PC-3 (cell line): ENCODE data around the gene PFN3. TPM values are rescaled to one million over a fixed set of nuclear protein-coding genes. Genes with fewer than 3 reads are reported as not detected.
"Not testable (repeated sequence)": the region's sequence is repeated elsewhere in the genome, so short reads cannot be mapped to it uniquely, and the experiment has no call there.

Source experiments
- ATAC-seq: fragments of 200-7000 bp; cut with Tn5 transposase; 2 replicates; pipeline ENCODE4 v1.9.1; 2020; ENCODE audit warnings: mild to moderate bottlenecking, moderate library complexity
- BruUV-seq: library from RNA; stranded (reverse); fragments of 400-500 nt; replicated peaks from 2 replicates; lab custom pipeline; 2021; lab: Mats Ljungman, UMichigan
- CTCF ChIA-PET: fragments of 300-600 bp; sonication (Branson Sonifier 250); formaldehyde crosslinking; loops from one replicate; lab custom pipeline; 2022; ENCODE audit warnings: antibody characterized with exemption; lab: Charles Lee
- POLR2A ChIA-PET: fragments of 300-600 bp; sonication (Branson Sonifier 250); formaldehyde crosslinking; loops from one replicate; lab custom pipeline; 2022; ENCODE audit warnings: antibody characterized with exemption; ENCODE audit not compliant: unreplicated experiment; lab: Charles Lee
- DNase-seq: peaks from one replicate; pipeline ENCODE4 v3.0.0-alpha.2; 2015
- H2AFZ ChIP-seq: fragments of 300-600 bp; sonication (generic); 2 replicates; pipeline ENCODE4 v1.6.0; 2016; ENCODE audit warnings: antibody characterized with exemption, low read length
- H3F3A ChIP-seq: fragments of 300-600 bp; sonication (generic); one replicate; pipeline ENCODE4 v1.6.0; 2017; ENCODE audit warnings: antibody characterized with exemption, low read length, control low read depth, mild to moderate bottlenecking; ENCODE audit not compliant: unreplicated experiment
- H3K27ac ChIP-seq: fragments of 300-600 bp; sonication (generic); 2 replicates; pipeline ENCODE4 v1.5.1; 2016; ENCODE audit warnings: mild to moderate bottlenecking, low read length
- H3K27me3 ChIP-seq: fragments of 300-600 bp; sonication (generic); 2 replicates; pipeline ENCODE4 v1.6.1; 2016; ENCODE audit warnings: low read length, mixed read lengths
- H3K36me3 ChIP-seq: fragments of 300-600 bp; sonication (generic); 2 replicates; pipeline ENCODE4 v1.6.1; 2016; ENCODE audit warnings: low read depth, mixed run types, low read length, mixed read lengths
- H3K4me1 ChIP-seq: fragments of 300-600 bp; sonication (generic); 2 replicates; pipeline ENCODE4 v1.5.1; 2016; ENCODE audit warnings: low read length; ENCODE audit not compliant: insufficient read depth
- H3K4me2 ChIP-seq: fragments of 300-600 bp; sonication (generic); 2 replicates; pipeline ENCODE4 v1.6.0; 2016; ENCODE audit warnings: low read length
- H3K4me3 ChIP-seq: fragments of 300-600 bp; sonication (generic); 2 replicates; pipeline ENCODE4 v1.5.1; 2016; ENCODE audit warnings: mild to moderate bottlenecking, low read length, mixed read lengths
- H3K79me2 ChIP-seq: fragments of 300-600 bp; sonication (generic); 2 replicates; pipeline ENCODE4 v1.6.1; 2017; ENCODE audit warnings: low read length, mixed read lengths
- H3K9ac ChIP-seq: fragments of 300-600 bp; sonication (generic); 2 replicates; pipeline ENCODE4 v1.6.0; 2016; ENCODE audit warnings: mild to moderate bottlenecking, low read length
- H3K9me2 ChIP-seq: fragments of 300-600 bp; sonication (generic); replicated peaks from 2 replicates; pipeline ENCODE4 v1.6.1; 2016; ENCODE audit warnings: mixed run types, low read length, mixed read lengths
- H3K9me3 ChIP-seq: fragments of 300-600 bp; sonication (generic); 2 replicates; pipeline ENCODE4 v1.6.1; 2016; ENCODE audit warnings: low read length, mixed read lengths
- H4K20me1 ChIP-seq: fragments of 300-600 bp; sonication (generic); 2 replicates; pipeline ENCODE4 v1.6.1; 2016; ENCODE audit warnings: low read length, mixed read lengths
- EZH2 ChIP-seq: fragments of 300-600 bp; sonication (generic); IDR thresholded peaks from one replicate; pipeline ENCODE4 v1.6.1; 2017; ENCODE audit warnings: antibody characterized with exemption, mild to moderate bottlenecking, low read length; ENCODE audit not compliant: unreplicated experiment
- EZH2phosphoT487 ChIP-seq: fragments of 300-600 bp; sonication (generic); IDR thresholded peaks from 2 replicates; pipeline ENCODE4 v1.6.1; 2018; ENCODE audit warnings: mild to moderate bottlenecking, antibody characterized with exemption, low read length, borderline replicate concordance
- intact Hi-C: fragments of 100-400 bp; cut with micrococcal nuclease; formaldehyde crosslinking; loops from 2 replicates; pipeline ENCODE4 v1.9.0; 2023
- total RNA-seq: library from RNA; depleted of rRNA; stranded (reverse); fragments of >200 nt; gene quantifications from 2 replicates; pipeline ENCODE4 v1.2.3, GENCODE V29; 2014
- TF ChIP-seq, protein P1 (sequence below): fragments of 300-600 bp; sonication (generic); conservative IDR thresholded peaks from 2 replicates; pipeline ENCODE4 v1.5.1; 2017; ENCODE audit warnings: antibody characterized with exemption, low read depth, mild to moderate bottlenecking, low read length

Gene PFN3
- total RNA-seq, 1 experiment from 2014 or later: not detected

GRCh38 chr5:177419046-177419445, 18.6 kb upstream of the PFN3 start:
- no peak for DNase-seq
- intact Hi-C loops: no loop called here
- H2AFZ ChIP-seq: no peak overlapping the region
- BruUV-seq: no TSS peak
- no peaks in the 10 kb centered on the region for H4K20me1 ChIP-seq
- no peaks in the 10 kb centered on the region for H3K9me2 ChIP-seq
- TF ChIP-seq, protein P1, sequence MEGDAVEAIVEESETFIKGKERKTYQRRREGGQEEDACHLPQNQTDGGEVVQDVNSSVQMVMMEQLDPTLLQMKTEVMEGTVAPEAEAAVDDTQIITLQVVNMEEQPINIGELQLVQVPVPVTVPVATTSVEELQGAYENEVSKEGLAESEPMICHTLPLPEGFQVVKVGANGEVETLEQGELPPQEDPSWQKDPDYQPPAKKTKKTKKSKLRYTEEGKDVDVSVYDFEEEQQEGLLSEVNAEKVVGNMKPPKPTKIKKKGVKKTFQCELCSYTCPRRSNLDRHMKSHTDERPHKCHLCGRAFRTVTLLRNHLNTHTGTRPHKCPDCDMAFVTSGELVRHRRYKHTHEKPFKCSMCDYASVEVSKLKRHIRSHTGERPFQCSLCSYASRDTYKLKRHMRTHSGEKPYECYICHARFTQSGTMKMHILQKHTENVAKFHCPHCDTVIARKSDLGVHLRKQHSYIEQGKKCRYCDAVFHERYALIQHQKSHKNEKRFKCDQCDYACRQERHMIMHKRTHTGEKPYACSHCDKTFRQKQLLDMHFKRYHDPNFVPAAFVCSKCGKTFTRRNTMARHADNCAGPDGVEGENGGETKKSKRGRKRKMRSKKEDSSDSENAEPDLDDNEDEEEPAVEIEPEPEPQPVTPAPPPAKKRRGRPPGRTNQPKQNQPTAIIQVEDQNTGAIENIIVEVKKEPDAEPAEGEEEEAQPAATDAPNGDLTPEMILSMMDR: no peak
- no peak for TF ChIP-seq EZH2phosphoT487
- TF ChIP-seq EZH2: no peak
- no peaks in the 10 kb centered on the region for H3K79me2 ChIP-seq
- no peaks in the 10 kb centered on the region for H3K4me1 ChIP-seq
- ChIA-PET CTCF (no interaction called here), POLR2A (no interaction called here)
- H3K9me3 ChIP-seq: no peaks in the 10 kb centered on the region
- no peak overlapping the region for H3K27ac ChIP-seq
- H3K9ac ChIP-seq: no peak overlapping the region
- no peaks in the 10 kb centered on the region for H3K36me3 ChIP-seq
- no peak overlapping the region for H3K4me3 ChIP-seq
- H3K27me3 ChIP-seq: no peaks in the 10 kb centered on the region
- no peak for ATAC-seq
- no peak overlapping the region for H3K4me2 ChIP-seq
- no peaks in the 10 kb centered on the region for H3F3A ChIP-seq

DNA sequence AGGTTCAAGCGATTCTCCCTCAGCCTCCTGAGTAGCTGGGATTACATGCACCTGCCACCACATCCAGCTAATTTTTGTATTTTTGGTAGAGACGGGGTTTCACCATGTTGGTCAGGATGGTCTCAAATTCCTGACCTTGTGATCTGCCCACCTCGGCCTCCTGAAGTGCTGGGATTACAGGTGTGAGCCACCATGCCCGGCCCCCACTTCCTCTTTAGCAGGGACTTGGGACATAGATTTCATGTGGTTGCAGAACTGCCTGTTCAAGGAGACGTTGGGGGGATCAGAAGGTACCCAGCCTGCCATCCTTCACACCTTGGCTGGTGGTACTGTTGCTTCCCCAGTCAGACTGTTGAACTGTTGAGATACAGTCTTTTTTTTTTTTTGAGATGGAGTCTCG, 16.6 kb upstream of the PFN3 start:
- intact Hi-C loops, CTCF ChIA-PET, H4K20me1 ChIP-seq, DNase-seq, H3K4me3 ChIP-seq, POLR2A ChIA-PET, BruUV-seq, H3K36me3 ChIP-seq, H2AFZ ChIP-seq, H3K27ac ChIP-seq, H3K79me2 ChIP-seq, H3K9me2 ChIP-seq, ATAC-seq, H3K9me3 ChIP-seq, H3K4me1 ChIP-seq, H3F3A ChIP-seq, H3K9ac ChIP-seq, H3K4me2 ChIP-seq, H3K27me3 ChIP-seq: not testable (repeated sequence)

- POLR2A ChIA-PET: no interaction called here
- BruUV-seq: no TSS peak
- no peak for DNase-seq
Observed at GRCh38 chr5:177414481-177414880, 14.0 kb upstream of the PFN3 start.

More at GRCh38 chr5:177414481-177414880, 14.0 kb upstream of the PFN3 start:
- no peak overlapping the region for H3K4me3 ChIP-seq
- no peaks in the 10 kb centered on the region for H3K36me3 ChIP-seq
- H2AFZ ChIP-seq: no peak overlapping the region
- H3K4me1 ChIP-seq: no peaks in the 10 kb centered on the region
- no peak for ATAC-seq
- no peaks in the 10 kb centered on the region for H4K20me1 ChIP-seq
- no peak overlapping the region for H3K27ac ChIP-seq
- no peaks in the 10 kb centered on the region for H3F3A ChIP-seq
- H3K9me3 ChIP-seq: no peaks in the 10 kb centered on the region
- CTCF ChIA-PET: no interaction called here
- H3K4me2 ChIP-seq: no peak overlapping the region
- H3K79me2 ChIP-seq: no peaks in the 10 kb centered on the region
- no peak for TF ChIP-seq EZH2phosphoT487
- TF ChIP-seq, protein P1: no peak
- no peak for TF ChIP-seq EZH2
- intact Hi-C loops: no loop called here
- no peak overlapping the region for H3K9ac ChIP-seq
- no peaks in the 10 kb centered on the region for H3K9me2 ChIP-seq
- no peaks in the 10 kb centered on the region for H3K27me3 ChIP-seq
